Common myeloid progenitor, CD34-positive (primary cell): ENCODE data around the gene ATP11C.
"Not testable (repeated sequence)": the region's sequence is repeated elsewhere in the genome, so short reads cannot be mapped to it uniquely, and the experiment has no call there.

Source experiments
- CTCF ChIA-PET: fragments of 350-600 bp; sonication (Branson Sonifier 250); formaldehyde crosslinking; loops from one replicate; lab custom pipeline; 2021; ENCODE audit warnings: antibody characterized with exemption; lab: Charles Lee
- POLR2A ChIA-PET: fragments of 350-600 bp; sonication (Branson Sonifier 250); formaldehyde crosslinking; loops from one replicate; lab custom pipeline; 2021; ENCODE audit warnings: antibody characterized with exemption; lab: Charles Lee
- DNase-seq, 3 donors: peaks; one replicate each; pipeline versions ENCODE4 v3.0.0 to v3.0.0-alpha.2; 2013
- H3K27ac ChIP-seq, 2 experiments: 1 replicate in 1 of 2; 2 replicates in 1 of 2; pipeline ENCODE4 v1.7.0; 2013; ENCODE audit warnings: inconsistent platforms in 2 of 2, low read length in 2 of 2, mild to moderate bottlenecking in 2 of 2, low read depth in 1 of 2, moderate library complexity in 1 of 2; ENCODE audit not compliant: severe bottlenecking in 2 of 2, insufficient read depth in 1 of 2, poor library complexity in 1 of 2
- H3K27me3 ChIP-seq, 5 experiments: replicated peaks in 2 of 5; 1 replicate in 3 of 5; 2 replicates in 2 of 5; pipeline versions ENCODE4 v1.6.1 to v1.7.0; 2013; ENCODE audit warnings: low read length in 4 of 5, mild to moderate bottlenecking in 2 of 5, moderate library complexity in 2 of 5, inconsistent platforms in 1 of 5; ENCODE audit not compliant: insufficient read depth in 5 of 5, control insufficient read depth in 4 of 5
- H3K36me3 ChIP-seq, 4 experiments: 1 replicate in 2 of 4; 2 replicates in 2 of 4; pipeline versions ENCODE4 v1.6.1 to v1.7.0; 2013; ENCODE audit warnings: low read length in 3 of 4, control low read depth in 1 of 4, mild to moderate bottlenecking in 1 of 4; ENCODE audit not compliant: control insufficient read depth in 4 of 4, insufficient read depth in 4 of 4
- H3K4me1 ChIP-seq, 4 experiments: 1 replicate in 3 of 4; 2 replicates in 1 of 4; pipeline versions ENCODE4 v1.6.1 to v1.7.1; 2013; ENCODE audit warnings: low read length in 3 of 4, mild to moderate bottlenecking in 3 of 4, control low read depth in 1 of 4, inconsistent platforms in 1 of 4, moderate library complexity in 1 of 4; ENCODE audit not compliant: control insufficient read depth in 4 of 4, insufficient read depth in 4 of 4; ENCODE audit errors: control extremely low read depth in 1 of 4
- H3K4me3 ChIP-seq, 7 experiments: 1 replicate in 4 of 7; 2 replicates in 3 of 7; pipeline versions ENCODE4 v1.5.1 to v1.7.0; 2013; ENCODE audit warnings: mild to moderate bottlenecking in 7 of 7, low read length in 6 of 7, moderate library complexity in 6 of 7, inconsistent platforms in 2 of 7, low read depth in 2 of 7, control low read depth in 1 of 7; ENCODE audit not compliant: insufficient read depth in 4 of 7, control insufficient read depth in 1 of 7; ENCODE audit errors: extremely low read depth in 1 of 7
- H3K9me3 ChIP-seq, 5 experiments: 1 replicate in 4 of 5; 2 replicates in 1 of 5; pipeline versions ENCODE4 v1.6.1 to v1.7.1; 2013; ENCODE audit warnings: low read length in 4 of 5, mild to moderate bottlenecking in 2 of 5, inconsistent platforms in 1 of 5, low read depth in 1 of 5, moderate library complexity in 1 of 5; ENCODE audit not compliant: control insufficient read depth in 4 of 5, insufficient read depth in 2 of 5; ENCODE audit errors: control extremely low read depth in 1 of 5
- WGBS: methylation state at CpG from one replicate; pipeline ENCODE4 v1.1.5; 2013; ENCODE audit not compliant: insufficient coverage; 5-methylcytosine and 5-hydroxymethylcytosine counted together

The ATP11C gene

DNA sequence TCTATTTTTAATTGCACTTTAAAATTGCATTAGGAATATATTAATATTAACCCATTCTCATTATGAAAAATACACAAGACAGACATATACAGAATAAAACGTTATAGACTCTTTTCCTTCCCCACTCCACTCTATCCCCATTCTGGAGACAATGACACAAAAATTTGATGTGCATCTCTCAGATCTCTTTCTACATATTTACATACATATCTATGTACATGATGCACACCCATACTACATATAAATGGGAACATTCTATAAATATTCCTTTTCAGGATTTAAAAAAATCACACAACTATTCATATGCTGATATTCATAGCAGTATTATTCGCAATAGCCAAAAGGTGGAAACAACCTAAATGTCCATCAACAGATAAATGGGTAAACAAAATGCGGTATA lies 34.9 kb upstream of the ATP11C start:
- WGBS: 43% methylated on average over 1 of the region's 3 CpGs
- CTCF ChIA-PET: interaction anchor here (1.2 kb wide), 1 partner anchor 841 kb away, joined by 3 read pairs; no protein-coding TSS in a partner anchor

DNA sequence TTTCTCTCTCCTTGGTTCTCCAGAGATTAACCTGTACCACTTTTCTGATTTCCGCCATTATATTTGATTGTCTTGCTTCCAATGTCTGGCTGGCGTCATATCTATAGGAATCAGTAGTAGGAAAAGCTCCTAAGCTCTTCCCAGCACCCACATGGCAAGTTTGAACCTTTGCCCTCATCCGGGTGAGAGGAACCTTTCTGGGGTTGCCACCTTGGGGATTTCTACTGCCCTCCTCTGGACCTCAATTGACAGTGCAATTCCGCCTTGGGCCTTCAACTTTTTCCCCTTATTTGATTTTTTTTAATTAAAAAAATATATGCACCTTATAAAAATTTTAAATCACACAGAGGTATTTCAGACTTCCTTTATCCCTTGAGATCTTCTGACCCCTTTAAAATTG lies 34.4 kb upstream of the ATP11C start:
- Histone ChIP-seq H3K27me3 (peaks cover 0 to 16% (median 2%) of the 10 kb centered on the region in 5 experiments), H3K9me3 (no peaks in the 10 kb centered on the region), H3K36me3 (no peaks in the 10 kb centered on the region), H3K27ac (no peak overlapping the region), H3K4me1 (no peaks in the 10 kb centered on the region), H3K4me3 (no peak overlapping the region)
- ChIA-PET CTCF (interaction anchor here (1.2 kb wide), 1 partner anchor 841 kb away, joined by 3 read pairs; no protein-coding TSS in a partner anchor), POLR2A (no interaction called here)
- 71% methylated on average over 2 of the region's 4 CpGs for WGBS
- DNase-seq: peak in 2 of 3 donors; percentile 1 to 10

More for the DNA sequence above, 34.9 kb upstream of the ATP11C start:
- Histone ChIP-seq H3K9me3 (no peaks in the 10 kb centered on the region), H3K4me1 (no peaks in the 10 kb centered on the region), H3K4me3 (no peak overlapping the region), H3K27me3 (peaks cover 0 to 16% (median 2%) of the 10 kb centered on the region in 5 experiments), H3K36me3 (no peaks in the 10 kb centered on the region), H3K27ac (no peak overlapping the region)
- no peak for DNase-seq
- POLR2A ChIA-PET: no interaction called here

DNA sequence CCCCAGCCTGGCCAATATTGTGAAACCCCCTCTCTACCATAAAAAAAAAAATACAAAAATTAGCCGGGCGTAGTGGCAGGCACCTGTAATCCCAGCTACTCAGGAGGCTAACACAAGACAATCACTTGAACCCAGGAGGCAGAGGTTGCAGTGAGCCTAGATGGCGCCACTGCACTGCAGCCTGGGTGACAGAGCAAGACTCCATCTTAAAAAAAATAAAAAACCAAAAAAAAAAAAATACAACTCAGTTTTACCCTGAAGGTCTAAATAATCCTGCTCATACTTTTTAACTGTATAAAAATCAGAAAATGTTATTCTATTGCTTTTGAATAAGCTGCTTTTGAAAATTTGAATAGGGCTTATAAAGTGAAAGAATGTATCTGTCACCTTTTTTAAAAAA lies 33.3 kb upstream of the ATP11C start:
- H3K4me1 ChIP-seq, H3K36me3 ChIP-seq, H3K9me3 ChIP-seq, H3K27me3 ChIP-seq, POLR2A ChIA-PET, H3K27ac ChIP-seq, H3K4me3 ChIP-seq: not testable (repeated sequence)
- WGBS: 80% methylated on average over 2 of the region's 3 CpGs
- peak in 1 of 3 donors; percentile 10 for DNase-seq
- CTCF ChIA-PET: interaction anchor here (0.6 to 1.2 kb wide), 3 partner anchors 17 to 200 kb away, joined by 3 read pairs; no protein-coding TSS in a partner anchor

DNA sequence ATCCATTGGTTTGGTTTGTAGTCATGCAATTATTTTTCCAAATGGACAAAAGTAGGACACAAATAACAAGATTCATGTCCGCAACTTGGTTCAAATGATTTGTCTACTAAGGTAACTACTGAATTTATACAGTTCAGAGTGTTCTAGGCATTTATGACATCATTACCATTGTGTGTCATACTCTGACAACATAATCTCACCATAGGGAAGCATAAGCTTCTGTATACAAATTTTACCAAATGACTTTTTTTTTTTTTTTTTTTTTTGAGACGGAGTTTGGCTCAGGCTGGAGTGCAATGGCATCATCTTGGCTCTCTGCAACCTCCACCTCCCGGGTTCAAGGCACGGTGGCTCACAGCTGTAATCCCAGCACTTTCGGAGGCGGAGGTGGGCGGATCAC lies 32.6 kb upstream of the ATP11C start, which contains the start of gene CXorf66:
Gene CXorf66, minus strand, starts transcription at position 101 of the 400 bp plus-strand sequence. Its CDS starts 25 bp downstream, at position 76.
- ChIA-PET CTCF (interaction anchor here (0.7 to 1.2 kb wide), 3 partner anchors 17 to 96 kb away, joined by 3 read pairs; no protein-coding TSS in a partner anchor), POLR2A (no interaction called here)
- Histone ChIP-seq H3K27me3 (peaks cover 0 to 7% (median 1%) of the 10 kb centered on the region in 5 experiments), H3K4me1 (no peaks in the 10 kb centered on the region), H3K27ac (no peak within 1 kb of the TSS), H3K9me3 (no peaks in the 10 kb centered on the region), H3K4me3 (no peak within 1 kb of the TSS), H3K36me3 (no peaks in the 10 kb centered on the region)
- DNase-seq: no peak
- 100% methylated on average over 1 of the region's 7 CpGs for WGBS

DNA sequence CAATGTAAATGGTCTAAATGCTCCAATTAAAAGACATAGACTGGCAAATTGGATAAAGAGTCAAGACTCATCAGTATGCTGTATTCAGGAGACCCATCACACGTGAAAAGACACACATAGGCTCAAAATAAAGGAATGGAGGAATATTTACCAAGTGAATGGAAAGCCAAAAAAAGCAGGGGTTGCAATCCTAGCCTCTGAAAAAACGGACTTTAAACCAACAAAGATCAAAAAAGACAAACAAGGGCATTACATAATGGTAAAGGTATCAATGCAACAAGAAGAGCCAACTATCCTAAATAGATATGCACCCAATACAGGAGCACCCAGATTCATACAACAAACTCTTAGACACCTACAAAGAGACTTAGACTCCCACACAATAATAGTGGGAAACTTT lies 28.2 kb upstream of the ATP11C start:
- POLR2A ChIA-PET, H3K4me1 ChIP-seq, H3K27ac ChIP-seq, H3K27me3 ChIP-seq, CTCF ChIA-PET, H3K9me3 ChIP-seq, DNase-seq, H3K4me3 ChIP-seq, H3K36me3 ChIP-seq: not testable (repeated sequence)
- WGBS: 40% methylated on average over 1 of the region's 2 CpGs

DNA sequence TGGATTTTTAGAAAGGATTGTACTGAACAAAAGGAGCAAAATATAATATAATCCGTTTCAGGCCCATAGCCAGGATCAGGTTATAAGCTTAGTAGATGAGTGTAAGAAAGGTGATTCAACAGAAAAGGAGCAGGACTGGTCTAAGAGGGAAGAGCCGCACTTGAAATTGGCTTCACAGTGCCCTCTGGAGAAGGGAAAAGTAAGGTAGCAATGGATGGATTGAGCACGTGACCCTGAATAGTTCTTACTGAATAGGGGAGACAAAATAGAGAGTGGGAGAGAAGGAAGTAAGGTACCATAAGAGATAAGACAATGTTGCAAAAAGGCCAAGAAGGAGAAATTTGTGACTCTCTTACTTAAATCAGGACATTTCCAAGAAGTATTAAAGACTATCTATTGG lies 16.9 kb upstream of the ATP11C start:
- Histone ChIP-seq H3K27ac (no peak overlapping the region), H3K4me3 (no peak overlapping the region), H3K27me3 (no peaks in the 10 kb centered on the region), H3K36me3 (no peaks in the 10 kb centered on the region), H3K4me1 (no peaks in the 10 kb centered on the region), H3K9me3 (no peaks in the 10 kb centered on the region)
- no peak for DNase-seq
- ChIA-PET CTCF (no interaction called here), POLR2A (no interaction called here)
- WGBS: 77% methylated on average over 3 of the region's 3 CpGs

DNA sequence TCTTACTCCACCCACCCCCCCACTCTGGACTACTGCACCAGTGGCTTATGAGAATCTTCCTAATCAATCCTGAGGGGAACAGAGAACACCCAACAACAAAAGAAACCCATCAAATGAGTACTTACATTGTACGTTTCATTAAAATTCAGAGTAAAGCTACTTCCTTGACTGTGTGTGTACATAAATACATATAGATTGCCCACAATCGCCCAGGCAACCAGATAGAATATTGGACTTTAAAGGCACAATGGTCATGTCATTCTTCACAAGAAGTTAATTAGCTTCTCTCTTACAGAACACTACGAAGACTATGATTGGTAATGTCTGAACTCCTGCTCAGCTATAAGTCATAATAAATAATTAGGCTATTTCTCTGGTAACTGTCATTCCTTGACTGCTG lies 12.2 kb upstream of the ATP11C start:
- no peaks in the 10 kb centered on the region for H3K9me3 ChIP-seq
- ChIA-PET POLR2A (no interaction called here), CTCF (no interaction called here)
- H3K4me1 ChIP-seq: no peaks in the 10 kb centered on the region
- 83% methylated on average over 1 of the region's 3 CpGs for WGBS
- H3K4me3 ChIP-seq: no peak overlapping the region
- no peak for DNase-seq
- H3K36me3 ChIP-seq: no peaks in the 10 kb centered on the region
- H3K27ac ChIP-seq: no peak overlapping the region
- no peaks in the 10 kb centered on the region for H3K27me3 ChIP-seq
